Measurements from ENCODE around the gene YES1. TPM values are rescaled to one million over a fixed set of nuclear protein-coding genes. Genes with fewer than 3 reads are reported as not detected.

The YES1 gene
- total and polyA plus RNA-seq, 4 donors: 17.9 to 61.7 (median 31.6) TPM

GRCh38 chr18:681985-682384, 130.1 kb downstream of the YES1 start:
- ATAC-seq (ENCODE audit: insufficient read depth, low FRiP score) (no peak), DNase-seq (no peak)
- H3K27me3 ChIP-seq (ENCODE audit: control insufficient read depth in 3 of 3, insufficient read depth in 3 of 3, low read length in 2 of 3): no peaks in the 10 kb centered on the region
- peaks cover 5 to 44% (median 25%) of the 10 kb centered on the region in 4 donors for H3K36me3 ChIP-seq (ENCODE audit: control insufficient read depth in 4 of 4, insufficient read depth in 4 of 4, low read length in 4 of 4)
- H3K9me3 ChIP-seq (ENCODE audit: control insufficient read depth in 4 of 4, insufficient read depth in 3 of 4, low read length in 3 of 4): no peaks in the 10 kb centered on the region
- TF ChIP-seq CTCF (IDR thresholded peaks at IDR 0.05; ENCODE audit: control extremely low read depth, extremely low read depth): no peak
- H3K4me1 ChIP-seq (ENCODE audit: control insufficient read depth in 5 of 5, insufficient read depth in 5 of 5, low read length in 5 of 5): peaks cover 0 to 3% (median 0%) of the 10 kb centered on the region in 5 donors
- no peak overlapping the region for H3K27ac ChIP-seq (ENCODE audit: low read depth in 1 of 2, low read length in 1 of 2)
- no peak overlapping the region for H3K9ac ChIP-seq (ENCODE audit: insufficient read depth in 1 of 2, low read length in 2 of 2)
- H3K4me3 ChIP-seq: no peak overlapping the region
- WGBS, 2 donors: 49 to 77% methylated on average over 5 of the region's 5 CpGs

GRCh38 chr18:680392-680791, 131.7 kb downstream of the YES1 start:
- no peaks in the 10 kb centered on the region for H3K4me1 ChIP-seq (ENCODE audit: control insufficient read depth in 5 of 5, insufficient read depth in 5 of 5, low read length in 5 of 5)
- H3K36me3 ChIP-seq (ENCODE audit: control insufficient read depth in 4 of 4, insufficient read depth in 4 of 4, low read length in 4 of 4): peaks cover 10 to 41% (median 26%) of the 10 kb centered on the region in 4 donors
- no peak overlapping the region for H3K4me3 ChIP-seq
- H3K27me3 ChIP-seq (ENCODE audit: control insufficient read depth in 3 of 3, insufficient read depth in 3 of 3, low read length in 2 of 3): no peaks in the 10 kb centered on the region
- WGBS, 2 donors: 98 to 99% methylated on average over 4 of the region's 4 CpGs
- no peaks in the 10 kb centered on the region for H3K9me3 ChIP-seq (ENCODE audit: control insufficient read depth in 4 of 4, insufficient read depth in 3 of 4, low read length in 3 of 4)
- TF ChIP-seq CTCF (IDR thresholded peaks at IDR 0.05; ENCODE audit: control extremely low read depth, extremely low read depth): no peak
- H3K27ac ChIP-seq (ENCODE audit: low read depth in 1 of 2, low read length in 1 of 2): no peak overlapping the region
- ATAC-seq (ENCODE audit: insufficient read depth, low FRiP score): no peak
- DNase-seq: no peak
- H3K9ac ChIP-seq (ENCODE audit: insufficient read depth in 1 of 2, low read length in 2 of 2): no peak overlapping the region

- Histone ChIP-seq H3K4me3 (no peak overlapping the region), H3K27me3 (ENCODE audit: control insufficient read depth in 3 of 3, insufficient read depth in 3 of 3, low read length in 2 of 3) (no peaks in the 10 kb centered on the region), H3K36me3 (ENCODE audit: control insufficient read depth in 4 of 4, insufficient read depth in 4 of 4, low read length in 4 of 4) (peaks cover 14 to 45% (median 27%) of the 10 kb centered on the region in 4 donors), H3K4me1 (ENCODE audit: control insufficient read depth in 5 of 5, insufficient read depth in 5 of 5, low read length in 5 of 5) (no peaks in the 10 kb centered on the region), H3K9me3 (ENCODE audit: control insufficient read depth in 4 of 4, insufficient read depth in 3 of 4, low read length in 3 of 4) (no peaks in the 10 kb centered on the region), H3K9ac (ENCODE audit: insufficient read depth in 1 of 2, low read length in 2 of 2) (no peak overlapping the region), H3K27ac (ENCODE audit: low read depth in 1 of 2, low read length in 1 of 2) (no peak overlapping the region)
- no peak for TF ChIP-seq CTCF (IDR thresholded peaks at IDR 0.05; ENCODE audit: control extremely low read depth, extremely low read depth)
- ATAC-seq (ENCODE audit: insufficient read depth, low FRiP score) (no peak), DNase-seq (no peak)
- 96 to 99% methylated on average over 4 of the region's 4 CpGs for WGBS, 2 donors
Measured at GRCh38 chr18:679516-679915, 132.5 kb downstream of the YES1 start.

Measured in lung (tissue), 12 donors.